ENCODE measurements around the gene ADPRH. TPM values are rescaled to one million over a fixed set of nuclear protein-coding genes. Genes with fewer than 3 reads are reported as not detected.

The ADPRH gene
- total RNA-seq, 2 donors from 2014 or later, result 18.5 to 22.7 TPM

DNA sequence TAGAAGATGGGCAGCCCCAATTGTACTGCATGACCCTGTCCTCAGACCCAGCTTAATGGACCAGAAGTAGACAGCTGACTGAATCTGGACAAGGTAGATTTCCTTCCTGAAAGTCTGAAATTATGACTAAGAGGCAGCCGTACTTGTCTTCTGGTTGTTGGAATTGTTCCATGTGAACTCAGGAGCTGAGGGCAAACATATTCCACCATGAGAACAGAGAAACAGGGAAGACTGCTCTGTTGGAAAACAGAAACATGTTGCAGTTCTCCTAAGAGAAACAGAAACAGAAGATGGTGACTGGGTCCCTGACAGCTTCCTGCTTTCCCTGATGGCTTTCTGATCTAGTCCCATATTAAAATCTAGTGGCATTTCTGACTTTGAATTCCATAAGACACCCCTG lies 57.0 kb downstream of the ADPRH start:
- Histone ChIP-seq H3K4me1 (ENCODE audit: control insufficient read depth in 1 of 2, low read depth in 2 of 2) (peaks cover 22 to 39% of the 10 kb centered on the region in 2 donors), H3K9me3 (no peaks in the 10 kb centered on the region), H3K27me3 (replicated peaks; ENCODE audit: insufficient read depth) (no peaks in the 10 kb centered on the region), H3K36me3 (no peaks in the 10 kb centered on the region), H3K27ac (no peak overlapping the region), H3K4me3 (no peak overlapping the region)
- TF ChIP-seq, protein P1, sequence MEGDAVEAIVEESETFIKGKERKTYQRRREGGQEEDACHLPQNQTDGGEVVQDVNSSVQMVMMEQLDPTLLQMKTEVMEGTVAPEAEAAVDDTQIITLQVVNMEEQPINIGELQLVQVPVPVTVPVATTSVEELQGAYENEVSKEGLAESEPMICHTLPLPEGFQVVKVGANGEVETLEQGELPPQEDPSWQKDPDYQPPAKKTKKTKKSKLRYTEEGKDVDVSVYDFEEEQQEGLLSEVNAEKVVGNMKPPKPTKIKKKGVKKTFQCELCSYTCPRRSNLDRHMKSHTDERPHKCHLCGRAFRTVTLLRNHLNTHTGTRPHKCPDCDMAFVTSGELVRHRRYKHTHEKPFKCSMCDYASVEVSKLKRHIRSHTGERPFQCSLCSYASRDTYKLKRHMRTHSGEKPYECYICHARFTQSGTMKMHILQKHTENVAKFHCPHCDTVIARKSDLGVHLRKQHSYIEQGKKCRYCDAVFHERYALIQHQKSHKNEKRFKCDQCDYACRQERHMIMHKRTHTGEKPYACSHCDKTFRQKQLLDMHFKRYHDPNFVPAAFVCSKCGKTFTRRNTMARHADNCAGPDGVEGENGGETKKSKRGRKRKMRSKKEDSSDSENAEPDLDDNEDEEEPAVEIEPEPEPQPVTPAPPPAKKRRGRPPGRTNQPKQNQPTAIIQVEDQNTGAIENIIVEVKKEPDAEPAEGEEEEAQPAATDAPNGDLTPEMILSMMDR (IDR thresholded peaks at IDR 0.05), result no peak
- no peak for DNase-seq (ENCODE audit: low spot score)
- no peak for ATAC-seq (ENCODE audit: insufficient number of reproducible peaks, low FRiP score, low read depth)

DNA sequence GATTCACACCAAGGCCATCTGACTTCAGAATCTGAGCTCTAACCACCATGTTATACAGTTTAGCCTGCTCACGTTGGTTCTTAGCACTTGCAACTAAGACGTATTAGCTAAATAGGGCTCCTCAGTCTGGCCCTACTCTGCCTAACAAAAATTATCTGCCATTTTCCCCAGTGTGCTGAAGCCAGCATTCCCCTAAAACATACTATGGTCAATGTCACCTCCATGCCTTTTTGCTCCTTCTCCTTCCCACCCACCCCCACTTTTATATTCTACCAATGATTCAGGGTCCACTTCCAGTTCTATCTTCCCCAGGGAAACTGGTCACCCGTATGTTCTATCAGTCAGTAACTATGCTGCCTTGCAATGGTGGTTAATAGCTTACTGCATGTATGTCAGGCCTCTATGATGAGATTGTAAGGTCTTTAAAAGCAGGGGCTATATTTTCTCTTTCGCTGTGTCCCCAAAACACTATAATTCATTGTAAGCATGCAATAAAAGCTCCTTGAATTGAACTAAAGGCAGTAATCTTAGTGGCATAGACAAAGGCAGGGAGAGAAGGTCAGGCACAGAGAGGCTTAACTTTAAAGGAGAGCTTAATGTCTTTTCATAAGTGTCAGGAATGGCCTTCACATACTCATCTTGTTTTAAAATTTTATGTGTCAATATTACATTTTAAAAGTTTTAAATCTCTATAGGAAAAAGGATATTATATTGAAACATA lies 57.8 kb downstream of the ADPRH start:
- H3K27ac ChIP-seq, result peak overlapping the region; percentile 69 to 81

DNA sequence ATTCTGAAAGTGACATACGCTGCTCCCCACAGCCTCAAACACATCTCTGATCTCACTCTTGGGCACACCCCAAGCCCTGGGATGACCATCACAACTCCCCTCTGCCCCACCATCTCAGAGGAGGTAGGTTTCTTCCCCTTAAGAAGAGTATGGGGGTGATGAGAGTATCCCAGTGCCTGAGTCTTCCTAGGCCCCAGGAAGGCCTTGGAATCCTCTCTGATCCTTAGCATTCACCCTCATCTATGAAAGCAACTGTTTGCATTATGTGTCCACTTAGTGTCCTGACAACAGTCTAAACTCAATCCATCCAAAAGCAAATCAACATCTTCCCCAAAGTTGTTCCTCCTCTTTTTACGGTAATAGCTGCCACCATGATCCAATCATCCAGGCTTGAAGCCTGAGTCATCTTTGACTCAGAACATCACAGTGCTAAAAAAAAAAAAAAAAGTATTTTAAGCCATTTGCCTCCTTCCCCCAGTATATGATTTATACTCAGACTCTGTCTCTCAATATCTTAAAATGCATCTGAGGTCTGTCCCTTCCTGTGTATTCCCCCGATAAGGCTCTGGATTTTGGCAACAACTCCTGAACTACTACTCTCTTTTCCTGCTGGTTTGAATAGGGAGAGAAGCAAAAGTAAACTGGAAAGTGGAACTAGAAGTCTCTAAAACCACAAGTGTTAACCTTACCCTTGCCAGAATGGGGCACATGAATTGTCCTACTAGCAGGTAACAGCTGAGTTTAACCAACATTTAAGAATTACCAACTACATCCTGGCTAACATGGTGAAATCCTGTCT lies 58.6 kb downstream of the ADPRH start:
- TF ChIP-seq, protein P1 (IDR thresholded peaks at IDR 0.05), result no peak
- peaks cover 7 to 23% of the 10 kb centered on the region in 2 donors for H3K4me1 ChIP-seq (ENCODE audit: control insufficient read depth in 1 of 2, low read depth in 2 of 2)

More for the DNA sequence above, 57.8 kb downstream of the ADPRH start:
- ATAC-seq (ENCODE audit: insufficient number of reproducible peaks, low FRiP score, low read depth) (no peak), DNase-seq (ENCODE audit: low spot score) (no peak)
- Histone ChIP-seq H3K4me1 (ENCODE audit: control insufficient read depth in 1 of 2, low read depth in 2 of 2) (peaks cover 13 to 31% of the 10 kb centered on the region in 2 donors), H3K27me3 (replicated peaks; ENCODE audit: insufficient read depth) (no peaks in the 10 kb centered on the region), H3K36me3 (peaks cover 2% of the 10 kb centered on the region), H3K9me3 (no peaks in the 10 kb centered on the region), H3K4me3 (no peak overlapping the region)
- TF ChIP-seq, protein P1 (IDR thresholded peaks at IDR 0.05), result no peak

More for the DNA sequence above, 58.6 kb downstream of the ADPRH start:
- Histone ChIP-seq H3K27ac (peak overlapping the region; percentile 69 to 81), H3K27me3 (replicated peaks; ENCODE audit: insufficient read depth) (no peaks in the 10 kb centered on the region), H3K9me3 (no peaks in the 10 kb centered on the region), H3K36me3 (peaks cover 4% of the 10 kb centered on the region), H3K4me3 (peak overlapping the region; percentile 42)
- DNase-seq (ENCODE audit: low spot score) (no peak), ATAC-seq (ENCODE audit: insufficient number of reproducible peaks, low FRiP score, low read depth) (peak; percentile 92)

Other genes starting within 250 kb of the ADPRH start
- gene TMEM39A, start 115.9 kb upstream of the ADPRH start, total RNA-seq, result 10 to 100 TPM; 34.3 to 43.7 TPM
- gene POGLUT1, start 110.5 kb upstream of the ADPRH start, total RNA-seq, result 10 to 100 TPM; 11.0 to 35.9 TPM
- 10 to 100 TPM; 28.8 to 49.1 TPM for gene TIMMDC1, start 80.9 kb upstream of the ADPRH start, total RNA-seq
- gene CD80, start 19.9 kb upstream of the ADPRH start, total RNA-seq, result under 1 TPM in 1 of 2 donors, not detected in 1; 0.14 TPM
- gene PLA1A, start 18.4 kb downstream of the ADPRH start, total RNA-seq, result 10 to 100 TPM in 1 of 2 donors, 1 to 10 TPM in 1; 4.9 to 20.8 TPM
- 10 to 100 TPM; 13.3 to 35.2 TPM for gene POPDC2, start 81.1 kb downstream of the ADPRH start, total RNA-seq
- gene COX17, start 97.9 kb downstream of the ADPRH start, total RNA-seq, result 10 to 100 TPM; 15.2 to 51.3 TPM
- gene CFAP91, start 123.5 kb downstream of the ADPRH start, total RNA-seq, result 10 to 100 TPM in 1 of 2 donors, not detected in 1; 11.4 TPM
- gene NR1I2, start 202.6 kb downstream of the ADPRH start, total RNA-seq, result not detected